HEK293 (cell line): ENCODE data around the gene CEP89.

Experiments used
- CTCF ChIA-PET: fragments of 350-600 bp; formaldehyde crosslinking; extraction: SDS; loops from one replicate; lab custom pipeline; 2021; ENCODE audit warnings: antibody characterized with exemption; lab: Yijun Ruan, JAX
- POLR2A ChIA-PET: fragments of 300-600 bp; formaldehyde crosslinking; extraction: SDS; loops from one replicate; lab custom pipeline; 2020; ENCODE audit warnings: antibody characterized with exemption, inconsistent platforms; lab: Yijun Ruan, JAX
- H3K27ac ChIP-seq: fragments of 200-500 bp; sonication (Bioruptor generic); 2 replicates; pipeline ENCODE4 v1.5.1; 2014; ENCODE audit warnings: low read depth, low read length, control low read depth, inconsistent platforms; ENCODE audit errors: extremely low read depth
- H3K36me3 ChIP-seq, 2 experiments: fragments of 200-500 bp in 1 of 2; sonication (Bioruptor generic) in 1 of 2; 1 replicate in 1 of 2; 2 replicates in 1 of 2; pipeline ENCODE4 v1.5.1; 2014 to 2017; ENCODE audit warnings: inconsistent platforms in 2 of 2, low read length in 2 of 2; ENCODE audit not compliant: control insufficient read depth in 2 of 2, insufficient read depth in 1 of 2
- H3K4me1 ChIP-seq: fragments of 200-500 bp; sonication (Bioruptor generic); 2 replicates; pipeline ENCODE4 v1.5.1; 2014; ENCODE audit warnings: mild to moderate bottlenecking, low read length, inconsistent platforms; ENCODE audit not compliant: control insufficient read depth, insufficient read depth
- H3K4me3 ChIP-seq: 2 replicates; pipeline ENCODE4 v1.5.1; 2011; ENCODE audit warnings: low read depth, mild to moderate bottlenecking, control low read depth, low read length, moderate library complexity
- H3K9me3 ChIP-seq: fragments of 200-500 bp; sonication (Bioruptor generic); 2 replicates; pipeline ENCODE4 v1.5.1; 2014; ENCODE audit warnings: low read depth, low read length, inconsistent platforms; ENCODE audit not compliant: control insufficient read depth, insufficient read depth
- EGR2 ChIP-seq: fragments of 450-650 bp; formaldehyde crosslinking; IDR thresholded peaks from 2 replicates; pipeline ENCODE4 v1.5.1; 2016; ENCODE audit warnings: low read depth, missing biosample characterization, missing genetic modification characterization
- KLF1 ChIP-seq: fragments of 450-650 bp; formaldehyde crosslinking; IDR thresholded peaks from 2 replicates; pipeline ENCODE4 v1.5.1; 2016; ENCODE audit warnings: missing biosample characterization, missing genetic modification characterization
- RBAK ChIP-seq: fragments of 450-650 bp; formaldehyde crosslinking; IDR thresholded peaks from 2 replicates; pipeline ENCODE4 v1.5.1; 2016; ENCODE audit warnings: missing biosample characterization, missing genetic modification characterization
- SCRT1 ChIP-seq: fragments of 450-650 bp; formaldehyde crosslinking; IDR thresholded peaks from 2 replicates; pipeline ENCODE4 v1.5.1; 2016; ENCODE audit warnings: missing biosample characterization, missing genetic modification characterization, borderline replicate concordance
- TCF7L2 ChIP-seq: IDR thresholded peaks from 2 replicates; pipeline ENCODE4 v1.6.1; 2011; ENCODE audit warnings: low read depth, mild to moderate bottlenecking, inconsistent platforms, low read length, moderate library complexity, borderline replicate concordance
- YY2 ChIP-seq: fragments of 450-650 bp; formaldehyde crosslinking; IDR thresholded peaks from 2 replicates; pipeline ENCODE4 v1.5.1; 2016; ENCODE audit warnings: missing biosample characterization, missing genetic modification characterization
- ZBTB44 ChIP-seq: fragments of 450-650 bp; IDR thresholded peaks from 2 replicates; pipeline ENCODE4 v1.5.1; 2018; ENCODE audit warnings: missing biosample characterization, mild to moderate bottlenecking, missing genetic modification characterization
- ZFHX2 ChIP-seq: fragments of 450-650 bp; formaldehyde crosslinking; conservative IDR thresholded peaks from 2 replicates; pipeline ENCODE4 v1.5.1; 2016; ENCODE audit warnings: missing biosample characterization, missing genetic modification characterization
- ZIC2 ChIP-seq: fragments of 450-650 bp; formaldehyde crosslinking; IDR thresholded peaks from 2 replicates; pipeline ENCODE4 v1.5.1; 2016; ENCODE audit warnings: missing biosample characterization, missing genetic modification characterization
- ZNF121 ChIP-seq: fragments of 450-650 bp; formaldehyde crosslinking; IDR thresholded peaks from 2 replicates; pipeline ENCODE4 v1.5.1; 2016; ENCODE audit warnings: missing biosample characterization, missing genetic modification characterization
- ZNF132 ChIP-seq: fragments of 450-650 bp; formaldehyde crosslinking; IDR thresholded peaks from 2 replicates; pipeline ENCODE4 v1.5.1; 2017; ENCODE audit warnings: missing biosample characterization, missing genetic modification characterization, borderline replicate concordance
- ZNF138 ChIP-seq: fragments of 450-650 bp; formaldehyde crosslinking; IDR thresholded peaks from 2 replicates; pipeline ENCODE4 v1.5.1; 2016; ENCODE audit warnings: missing biosample characterization, missing genetic modification characterization, borderline replicate concordance
- ZNF146 ChIP-seq: fragments of 450-650 bp; formaldehyde crosslinking; IDR thresholded peaks from 2 replicates; pipeline ENCODE4 v1.5.1; 2016; ENCODE audit warnings: missing biosample characterization, missing genetic modification characterization
- ZNF184 ChIP-seq: fragments of 450-650 bp; IDR thresholded peaks from 2 replicates; pipeline ENCODE4 v1.5.1; 2018; ENCODE audit warnings: missing biosample characterization, mild to moderate bottlenecking, missing genetic modification characterization
- ZNF239 ChIP-seq: fragments of 450-650 bp; formaldehyde crosslinking; IDR thresholded peaks from 2 replicates; pipeline ENCODE4 v1.5.1; 2016; ENCODE audit warnings: missing biosample characterization, missing genetic modification characterization
- ZNF335 ChIP-seq: fragments of 450-650 bp; formaldehyde crosslinking; conservative IDR thresholded peaks from 2 replicates; pipeline ENCODE4 v1.5.1; 2016; ENCODE audit warnings: missing biosample characterization, missing genetic modification characterization
- ZNF391 ChIP-seq: fragments of 450-650 bp; formaldehyde crosslinking; IDR thresholded peaks from 2 replicates; pipeline ENCODE4 v1.5.1; 2016; ENCODE audit warnings: low read depth, missing biosample characterization, missing genetic modification characterization, borderline replicate concordance
- ZNF518A ChIP-seq: fragments of 450-650 bp; formaldehyde crosslinking; conservative IDR thresholded peaks from 2 replicates; pipeline ENCODE4 v1.5.1; 2016; ENCODE audit warnings: low read depth, missing biosample characterization, missing genetic modification characterization
- ZNF830 ChIP-seq: fragments of 450-650 bp; IDR thresholded peaks from 2 replicates; pipeline ENCODE4 v1.5.0; 2018; ENCODE audit warnings: missing biosample characterization, missing genetic modification characterization, low read depth, mild to moderate bottlenecking, moderate library complexity
- ZXDB ChIP-seq: fragments of 450-650 bp; formaldehyde crosslinking; IDR thresholded peaks from 2 replicates; pipeline ENCODE4 v1.5.1; 2016; ENCODE audit warnings: missing biosample characterization, missing genetic modification characterization
- TF ChIP-seq, protein P1 (sequence below): fragments of 450-650 bp; formaldehyde crosslinking; IDR thresholded peaks from 2 replicates; pipeline ENCODE4 v1.5.1; 2016; ENCODE audit warnings: missing biosample characterization, missing genetic modification characterization

CEP89 gene

DNA sequence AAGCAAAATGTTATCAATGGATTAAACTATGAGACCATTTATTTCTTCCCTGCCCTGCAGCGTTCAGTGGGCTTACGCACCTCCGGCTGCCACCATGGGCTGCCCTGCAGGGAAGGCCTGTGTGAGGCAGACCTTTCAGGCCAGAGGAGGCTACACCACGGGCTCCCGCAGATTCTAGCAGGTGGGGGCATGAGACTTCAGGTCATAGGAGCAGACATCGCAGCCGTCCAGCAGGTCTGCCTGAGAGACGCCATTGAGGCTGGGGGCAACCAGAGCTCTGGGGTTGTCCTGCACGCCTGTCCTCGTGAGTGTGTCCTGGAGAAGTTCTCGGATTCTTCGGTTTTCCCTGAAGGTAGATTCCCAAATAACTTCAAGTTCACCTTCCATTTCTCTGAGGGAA, 92.8 kb downstream of the CEP89 start:
- no peaks in the 10 kb centered on the region for H3K9me3 ChIP-seq
- peaks cover 5 to 19% of the 10 kb centered on the region in 2 experiments; a peak in 2 of 3 replicates for H3K36me3 ChIP-seq
- H3K27ac ChIP-seq, result no peak overlapping the region
- ChIA-PET POLR2A (no interaction called here), CTCF (no interaction called here)
- no peak overlapping the region for H3K4me3 ChIP-seq
- H3K4me1 ChIP-seq, result peaks cover 2% of the 10 kb centered on the region
- TF ChIP-seq ZNF121 (tag by site-specific recombination) (peak; percentile 1; the same call in 1 of the 2 replicates), ZNF184 (tag by site-specific recombination) (no peak)

GRCh38 chr19:32877977-32878745, 93.6 kb downstream of the CEP89 start:
- no peak overlapping the region for H3K4me3 ChIP-seq
- H3K9me3 ChIP-seq, result no peaks in the 10 kb centered on the region
- ChIA-PET POLR2A (no interaction called here), CTCF (no interaction called here)
- TF ChIP-seq ZFHX2 (tag by site-specific recombination), result peak; percentile 56
- TF ChIP-seq ZNF830, result no peak
- peak; percentile 62 for TF ChIP-seq EGR2 (tag by site-specific recombination)
- peak; percentile 32; the same call in 1 of the 2 replicates for TF ChIP-seq ZIC2 (tag by site-specific recombination)
- no peak for TF ChIP-seq ZNF132 (tag by site-specific recombination)
- TF ChIP-seq ZNF146 (tag by site-specific recombination), result no peak
- peaks cover 5 to 16% of the 10 kb centered on the region in 2 experiments; a peak in 2 of 3 replicates for H3K36me3 ChIP-seq
- peaks cover 2% of the 10 kb centered on the region for H3K4me1 ChIP-seq
- no peak overlapping the region for H3K27ac ChIP-seq

DNA sequence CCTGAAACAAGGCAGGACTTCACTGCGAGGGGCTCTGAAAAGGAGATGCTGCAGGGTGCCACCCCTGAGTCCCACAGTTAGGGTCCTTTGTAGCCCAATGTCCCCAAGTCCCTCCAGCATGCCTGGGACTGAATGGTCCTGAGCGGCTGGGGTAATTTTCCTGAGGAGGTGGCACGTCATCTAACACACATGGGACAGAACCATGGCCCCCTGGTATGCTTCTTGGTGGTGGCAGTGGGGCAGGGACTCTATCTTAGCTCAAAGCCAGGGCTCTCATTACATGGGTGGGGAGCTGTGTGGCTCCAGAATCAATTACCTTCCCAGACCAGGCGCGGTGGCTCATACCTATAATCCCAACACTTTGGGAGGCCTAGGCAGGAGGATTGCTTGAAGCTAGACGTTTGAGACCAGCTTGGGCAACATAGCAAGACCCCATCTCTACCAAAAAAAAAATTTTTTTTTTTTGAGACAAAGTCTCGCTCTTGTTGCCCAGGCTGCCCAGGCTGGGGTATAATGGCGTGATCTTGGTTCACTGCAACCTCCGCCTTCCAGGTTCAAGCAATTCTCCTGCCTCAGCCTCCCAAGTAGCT, 94.3 kb downstream of the CEP89 start:
- TF ChIP-seq ZNF121 (tag by site-specific recombination), result peak; percentile 96
- no peak for TF ChIP-seq SCRT1
- TF ChIP-seq ZNF335 (tag by site-specific recombination), result 0 out of 2 replicates have a peak, but pooled peaks have one; percentile 4
- ChIA-PET CTCF (no interaction called here), POLR2A (no interaction called here)
- H3K4me3 ChIP-seq, result no peak overlapping the region
- no peaks in the 10 kb centered on the region for H3K9me3 ChIP-seq
- H3K27ac ChIP-seq, result no peak overlapping the region
- H3K36me3 ChIP-seq, result peaks cover 5 to 16% of the 10 kb centered on the region in 2 experiments; a peak in 2 of 3 replicates
- H3K4me1 ChIP-seq, result peaks cover 2% of the 10 kb centered on the region

DNA sequence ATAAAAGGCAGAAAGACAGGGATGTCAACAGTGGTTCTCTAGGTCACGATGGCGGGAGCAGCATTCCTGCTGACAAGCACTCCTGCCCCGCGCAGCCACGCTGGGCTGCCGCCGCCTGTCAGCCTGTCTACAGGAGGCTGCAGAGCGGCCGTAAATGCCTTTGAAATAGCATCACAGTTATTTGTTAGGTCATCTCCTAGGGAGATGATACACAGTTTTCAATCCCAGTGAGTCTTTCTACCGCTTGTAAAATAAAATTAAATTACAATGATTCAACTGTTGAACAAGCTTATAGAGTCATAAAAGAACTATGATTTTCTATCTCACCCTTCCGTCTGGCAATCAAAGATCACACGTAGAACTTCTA, 94.9 kb downstream of the CEP89 start:
- Histone ChIP-seq H3K9me3 (no peaks in the 10 kb centered on the region), H3K4me1 (peaks cover 2% of the 10 kb centered on the region), H3K4me3 (no peak overlapping the region), H3K27ac (no peak overlapping the region), H3K36me3 (peaks cover 5 to 16% of the 10 kb centered on the region in 2 experiments; a peak in 2 of 3 replicates)
- CTCF ChIA-PET, result no interaction called here
- POLR2A ChIA-PET, result no interaction called here
- TF ChIP-seq, protein P1, sequence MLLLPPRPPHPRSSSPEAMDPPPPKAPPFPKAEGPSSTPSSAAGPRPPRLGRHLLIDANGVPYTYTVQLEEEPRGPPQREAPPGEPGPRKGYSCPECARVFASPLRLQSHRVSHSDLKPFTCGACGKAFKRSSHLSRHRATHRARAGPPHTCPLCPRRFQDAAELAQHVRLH, result no peak
- TF ChIP-seq ZBTB44 (tag by site-specific recombination), result no peak
- TF ChIP-seq ZXDB, result no peak
- no peak for TF ChIP-seq ZNF239 (tag by site-specific recombination)
- no peak for TF ChIP-seq TCF7L2
- 0 out of 2 replicates have a peak, but pooled peaks have one; percentile 17 for TF ChIP-seq YY2 (tag by site-specific recombination)
- TF ChIP-seq ZNF391 (tag by site-specific recombination), result no peak; the same call in 1 of the 2 replicates
- TF ChIP-seq ZNF518A, result no peak
- no peak for TF ChIP-seq RBAK (tag by site-specific recombination)
- no peak for TF ChIP-seq ZNF138
- TF ChIP-seq KLF1 (tag by site-specific recombination), result no peak
